Mucosa of descending colon (tissue), 3 donors: Measurements from ENCODE around the gene CPLX3. TPM values are rescaled to one million over a fixed set of nuclear protein-coding genes. Genes with fewer than 3 reads are reported as not detected.

Experiments used
- ATAC-seq: fragments of 200-7000 bp; cut with Tn5 transposase; one replicate; pipeline ENCODE4 v1.9.1; 2020; ENCODE audit warnings: mild to moderate bottlenecking, moderate library complexity
- DNase-seq, 3 donors: peaks; one replicate each; pipeline ENCODE4 v3.0.0-alpha.2; 2020
- H3K36me3 ChIP-seq: fragments of 200-600 bp; one replicate; pipeline ENCODE4 v1.8.0; 2021; ENCODE audit warnings: low read depth, mild to moderate bottlenecking
- H3K4me1 ChIP-seq: fragments of 200-600 bp; one replicate; pipeline ENCODE4 v1.8.0; 2021; ENCODE audit warnings: low read depth, mild to moderate bottlenecking
- H3K4me3 ChIP-seq: fragments of 200-600 bp; one replicate; pipeline ENCODE4 v1.8.0; 2021; ENCODE audit warnings: mild to moderate bottlenecking
- H3K9me3 ChIP-seq: fragments of 200-600 bp; one replicate; pipeline ENCODE4 v1.8.0; 2021; ENCODE audit warnings: mild to moderate bottlenecking
- CTCF ChIP-seq: fragments of 200-600 bp; IDR thresholded peaks from one replicate; pipeline ENCODE4 v1.8.0; 2022; ENCODE audit warnings: antibody characterized with exemption, mild to moderate bottlenecking
- intact Hi-C, 2 donors: fragments of 100-400 bp; cut with DNase I in 1 of 2; cut with micrococcal nuclease in 1 of 2; formaldehyde crosslinking; loops; one replicate each; pipeline versions ENCODE4 v1.11.0 to v1.11.1; 2022; cut with DNase I, micrococcal nuclease
- total RNA-seq, 3 donors: library from RNA; stranded (reverse); fragmentation: NEBNext Ultra II Directional in 2 of 3; extraction: Animal tissue kit (Norgen Biotek cat#: 25700) in 2 of 3; gene quantifications; one replicate each; pipeline versions ENCODE4 v1.2.1 to v1.2.4, GENCODE V29; 2021 to 2023
- donor health status: DM: no; HTN: no; CAD: no; lungs with moderate emphysema.
- donor health status: DM: no; HTN: no; CAD: no.
- donor health status: DM: no; HTN: yes; CAD: no.

CPLX3 gene
- total RNA-seq, 3 donors from 2014 or later = 0.16 to 0.19 TPM; not detected in 1

DNA sequence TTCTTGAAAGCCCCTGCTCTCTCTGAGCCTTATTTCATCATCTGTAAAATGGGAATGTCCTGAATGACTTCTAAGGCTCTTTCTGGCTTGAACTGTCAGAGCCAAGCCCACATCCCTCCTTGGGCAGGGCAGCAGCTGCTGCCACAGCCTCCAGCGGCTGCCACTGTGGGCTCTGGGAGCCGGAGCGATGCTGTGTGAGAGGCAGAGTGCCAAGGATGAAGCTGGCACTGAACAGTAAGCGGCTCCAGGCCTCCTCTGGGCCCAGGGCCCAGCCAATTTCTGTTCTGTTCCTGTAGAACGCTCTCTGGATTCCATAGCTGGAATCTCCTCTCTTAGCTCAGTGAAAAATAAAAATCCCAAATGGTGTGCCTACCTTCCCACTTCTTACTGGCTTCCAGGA is 4.4 kb downstream of the CPLX3 start:
- H3K36me3 ChIP-seq = no peaks in the 10 kb centered on the region
- intact Hi-C loops = no loop called here
- no peaks in the 10 kb centered on the region for H3K9me3 ChIP-seq
- DNase-seq = no peak
- no peak overlapping the region for H3K4me3 ChIP-seq
- no peak for TF ChIP-seq CTCF
- no peak for ATAC-seq
- H3K4me1 ChIP-seq = peaks cover 7% of the 10 kb centered on the region

- peaks cover 7% of the 10 kb centered on the region for H3K4me1 ChIP-seq
- no peaks in the 10 kb centered on the region for H3K9me3 ChIP-seq
- ATAC-seq = peak; percentile 83
- no peaks in the 10 kb centered on the region for H3K36me3 ChIP-seq
- intact Hi-C loops = no loop called here
- peak; percentile 79 to 85 (median 80) for DNase-seq
- no peak for TF ChIP-seq CTCF
- H3K4me3 ChIP-seq = no peak overlapping the region
Measured at GRCh38 chr15:74831813-74832495, 5.5 kb downstream of the CPLX3 start.

DNA sequence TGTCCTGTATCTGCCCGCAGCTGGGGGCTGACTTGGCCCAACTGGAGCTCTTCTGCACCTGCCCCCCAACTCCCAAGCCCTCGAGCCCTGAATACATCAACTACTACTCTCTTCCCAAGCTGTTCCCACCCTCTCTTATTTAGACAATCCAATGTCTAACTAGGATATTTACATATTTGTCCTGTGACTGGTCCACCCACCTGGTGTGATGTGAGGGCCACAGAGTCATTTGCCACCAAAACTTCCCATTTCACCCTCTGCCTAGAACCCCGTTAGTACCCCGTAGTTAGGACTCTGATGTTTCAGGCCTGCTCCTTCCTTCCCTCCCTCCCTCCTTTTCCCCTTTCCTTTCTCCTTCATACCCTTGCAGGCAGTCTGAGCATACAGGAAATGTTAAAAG is 6.4 kb downstream of the CPLX3 start:
- H3K36me3 ChIP-seq = no peaks in the 10 kb centered on the region
- no peaks in the 10 kb centered on the region for H3K9me3 ChIP-seq
- DNase-seq (no peak), ATAC-seq (no peak)
- no peak for TF ChIP-seq CTCF
- intact Hi-C loops = no loop called here
- H3K4me1 ChIP-seq = peaks cover 7% of the 10 kb centered on the region
- no peak overlapping the region for H3K4me3 ChIP-seq

GRCh38 chr15:74833376-74834107 is 7.1 kb downstream of the CPLX3 start:
- no peak for TF ChIP-seq CTCF
- H3K9me3 ChIP-seq = no peaks in the 10 kb centered on the region
- ATAC-seq (no peak), DNase-seq (no peak)
- no peaks in the 10 kb centered on the region for H3K36me3 ChIP-seq
- H3K4me3 ChIP-seq = no peak overlapping the region
- intact Hi-C loops = no loop called here
- peaks cover 7% of the 10 kb centered on the region for H3K4me1 ChIP-seq

- peak; percentile 75 for TF ChIP-seq CTCF
- H3K4me1 ChIP-seq = peaks cover 7% of the 10 kb centered on the region
- H3K4me3 ChIP-seq = no peak overlapping the region
- DNase-seq (peak in 2 of 3 donors; percentile 82 to 86), ATAC-seq (peak; percentile 72)
- H3K36me3 ChIP-seq = no peaks in the 10 kb centered on the region
- intact Hi-C loops = no loop called here
- no peaks in the 10 kb centered on the region for H3K9me3 ChIP-seq
Measured at GRCh38 chr15:74835312-74835823, 8.9 kb downstream of the CPLX3 start.
